Adrenal gland (tissue), 5 donors: Measurements from ENCODE around the gene CASP6.

Experiments
- POLR2A ChIP-seq, 2 donors: fragments of 450-650 bp; IDR thresholded peaks; one replicate each; pipeline ENCODE4 v1.6.1; 2017; ENCODE audit warnings: antibody characterized with exemption in 2 of 2, mild to moderate bottlenecking in 2 of 2, moderate library complexity in 1 of 2
- TF ChIP-seq, protein P1 (sequence below), 6 experiments: fragments of 450-650 bp in 4 of 6; fragments of 200-600 bp in 2 of 6; sonication (generic) in 1 of 6; IDR thresholded peaks; 1 replicate in 5 of 6; 2 replicates in 1 of 6; pipeline versions ENCODE4 v1.5.1 to v1.8.0; 2016 to 2021; ENCODE audit warnings: antibody characterized with exemption in 6 of 6, mild to moderate bottlenecking in 2 of 6, moderate library complexity in 1 of 6
- donor health status: DM: no; HTN: no; CAD: no.

DNA sequence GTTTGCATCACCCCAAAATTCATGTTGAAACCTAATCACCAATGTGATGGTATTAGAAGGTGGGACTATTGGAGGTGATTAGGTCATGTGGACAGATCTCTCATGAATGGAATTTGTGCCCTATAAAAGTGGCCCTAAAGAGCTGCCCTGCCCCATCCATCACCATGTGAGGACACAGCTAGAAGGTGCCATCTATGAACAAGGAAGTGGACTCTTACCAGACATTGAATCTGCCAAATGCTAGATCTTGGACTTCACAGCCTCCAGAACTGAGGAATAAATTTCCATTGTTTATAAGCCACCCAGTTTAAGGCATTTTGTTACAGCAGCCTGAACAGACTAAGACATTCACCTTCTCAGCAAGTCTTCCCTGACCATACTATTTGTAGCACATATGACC, 19.1 kb upstream of the CASP6 start:
- TF ChIP-seq, protein P1, sequence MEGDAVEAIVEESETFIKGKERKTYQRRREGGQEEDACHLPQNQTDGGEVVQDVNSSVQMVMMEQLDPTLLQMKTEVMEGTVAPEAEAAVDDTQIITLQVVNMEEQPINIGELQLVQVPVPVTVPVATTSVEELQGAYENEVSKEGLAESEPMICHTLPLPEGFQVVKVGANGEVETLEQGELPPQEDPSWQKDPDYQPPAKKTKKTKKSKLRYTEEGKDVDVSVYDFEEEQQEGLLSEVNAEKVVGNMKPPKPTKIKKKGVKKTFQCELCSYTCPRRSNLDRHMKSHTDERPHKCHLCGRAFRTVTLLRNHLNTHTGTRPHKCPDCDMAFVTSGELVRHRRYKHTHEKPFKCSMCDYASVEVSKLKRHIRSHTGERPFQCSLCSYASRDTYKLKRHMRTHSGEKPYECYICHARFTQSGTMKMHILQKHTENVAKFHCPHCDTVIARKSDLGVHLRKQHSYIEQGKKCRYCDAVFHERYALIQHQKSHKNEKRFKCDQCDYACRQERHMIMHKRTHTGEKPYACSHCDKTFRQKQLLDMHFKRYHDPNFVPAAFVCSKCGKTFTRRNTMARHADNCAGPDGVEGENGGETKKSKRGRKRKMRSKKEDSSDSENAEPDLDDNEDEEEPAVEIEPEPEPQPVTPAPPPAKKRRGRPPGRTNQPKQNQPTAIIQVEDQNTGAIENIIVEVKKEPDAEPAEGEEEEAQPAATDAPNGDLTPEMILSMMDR (IDR thresholded peaks at IDR 0.05), result no peak
- TF ChIP-seq POLR2A (IDR thresholded peaks at IDR 0.05), result no peak
